Neutrophil (primary cell): ENCODE measurements around the gene CLNK.

Experiments used
- H3K27ac ChIP-seq: fragments of 200-600 bp; sonication (generic); 2 replicates; pipeline ENCODE4 v1.5.1; 2016; ENCODE audit warnings: mild to moderate bottlenecking, moderate library complexity
- H3K27me3 ChIP-seq: fragments of 200-600 bp; sonication (generic); 2 replicates; pipeline ENCODE4 v1.6.0; 2016; ENCODE audit warnings: mild to moderate bottlenecking
- H3K36me3 ChIP-seq: fragments of 200-600 bp; sonication (generic); 2 replicates; pipeline ENCODE4 v1.5.1; 2017
- H3K4me1 ChIP-seq, 2 experiments: fragments of 200-600 bp in 1 of 2; sonication (generic) in 1 of 2; 1 replicate in 1 of 2; 2 replicates in 1 of 2; pipeline versions ENCODE4 v1.5.1 to v1.6.1; 2013 to 2016; ENCODE audit warnings: low read depth in 1 of 2, low read length in 1 of 2, mild to moderate bottlenecking in 1 of 2, moderate library complexity in 1 of 2; ENCODE audit not compliant: control insufficient read depth in 1 of 2, insufficient read depth in 1 of 2
- H3K4me3 ChIP-seq, 2 experiments: fragments of 200-600 bp in 1 of 2; sonication (generic) in 1 of 2; 1 replicate in 1 of 2; 2 replicates in 1 of 2; pipeline ENCODE4 v1.5.1; 2013 to 2016; ENCODE audit warnings: low read depth in 1 of 2, low read length in 1 of 2, mild to moderate bottlenecking in 1 of 2, moderate library complexity in 1 of 2
- H3K9me3 ChIP-seq: fragments of 200-600 bp; sonication (generic); 2 replicates; pipeline ENCODE4 v1.5.1; 2016
- TF ChIP-seq, protein P1 (sequence below): fragments of 200-600 bp; sonication (generic); IDR thresholded peaks from 2 replicates; pipeline ENCODE4 v1.5.1; 2016; ENCODE audit warnings: antibody characterized with exemption

CLNK gene

DNA sequence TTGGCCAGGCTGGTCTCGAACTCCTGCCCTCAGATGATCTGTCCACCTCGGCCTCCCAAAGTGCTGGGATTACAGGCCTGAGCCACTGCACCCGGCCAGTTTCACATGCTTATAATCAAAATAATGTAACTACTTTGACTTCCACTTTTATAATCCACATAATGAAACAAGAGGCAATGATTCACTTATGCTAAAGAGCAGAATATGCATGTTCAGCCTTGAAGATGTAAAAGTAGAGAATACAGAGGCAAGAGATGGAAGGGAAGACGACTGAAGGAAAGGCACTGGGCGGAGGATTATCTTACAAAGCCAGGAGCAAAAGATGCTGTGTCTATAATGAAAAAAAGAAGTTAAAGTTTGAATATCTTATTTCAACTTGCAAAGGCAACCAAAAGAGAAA lies 214.1 kb downstream of the CLNK start:
- H3K4me3 ChIP-seq, result no peak overlapping the region
- H3K36me3 ChIP-seq, result no peaks in the 10 kb centered on the region
- no peaks in the 10 kb centered on the region for H3K27me3 ChIP-seq
- TF ChIP-seq, protein P1, sequence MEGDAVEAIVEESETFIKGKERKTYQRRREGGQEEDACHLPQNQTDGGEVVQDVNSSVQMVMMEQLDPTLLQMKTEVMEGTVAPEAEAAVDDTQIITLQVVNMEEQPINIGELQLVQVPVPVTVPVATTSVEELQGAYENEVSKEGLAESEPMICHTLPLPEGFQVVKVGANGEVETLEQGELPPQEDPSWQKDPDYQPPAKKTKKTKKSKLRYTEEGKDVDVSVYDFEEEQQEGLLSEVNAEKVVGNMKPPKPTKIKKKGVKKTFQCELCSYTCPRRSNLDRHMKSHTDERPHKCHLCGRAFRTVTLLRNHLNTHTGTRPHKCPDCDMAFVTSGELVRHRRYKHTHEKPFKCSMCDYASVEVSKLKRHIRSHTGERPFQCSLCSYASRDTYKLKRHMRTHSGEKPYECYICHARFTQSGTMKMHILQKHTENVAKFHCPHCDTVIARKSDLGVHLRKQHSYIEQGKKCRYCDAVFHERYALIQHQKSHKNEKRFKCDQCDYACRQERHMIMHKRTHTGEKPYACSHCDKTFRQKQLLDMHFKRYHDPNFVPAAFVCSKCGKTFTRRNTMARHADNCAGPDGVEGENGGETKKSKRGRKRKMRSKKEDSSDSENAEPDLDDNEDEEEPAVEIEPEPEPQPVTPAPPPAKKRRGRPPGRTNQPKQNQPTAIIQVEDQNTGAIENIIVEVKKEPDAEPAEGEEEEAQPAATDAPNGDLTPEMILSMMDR, result no peak
- no peak overlapping the region for H3K27ac ChIP-seq
- no peaks in the 10 kb centered on the region for H3K9me3 ChIP-seq
- H3K4me1 ChIP-seq, result no peaks in the 10 kb centered on the region

GRCh38 chr4:10466161-10466560 lies 218.4 kb downstream of the CLNK start:
- Histone ChIP-seq H3K4me3 (no peak overlapping the region), H3K4me1 (peaks cover 6 to 7% of the 10 kb centered on the region in 2 experiments), H3K36me3 (no peaks in the 10 kb centered on the region), H3K27me3 (peaks cover 36% of the 10 kb centered on the region), H3K27ac (no peak overlapping the region), H3K9me3 (no peaks in the 10 kb centered on the region)
- TF ChIP-seq, protein P1, result no peak

DNA sequence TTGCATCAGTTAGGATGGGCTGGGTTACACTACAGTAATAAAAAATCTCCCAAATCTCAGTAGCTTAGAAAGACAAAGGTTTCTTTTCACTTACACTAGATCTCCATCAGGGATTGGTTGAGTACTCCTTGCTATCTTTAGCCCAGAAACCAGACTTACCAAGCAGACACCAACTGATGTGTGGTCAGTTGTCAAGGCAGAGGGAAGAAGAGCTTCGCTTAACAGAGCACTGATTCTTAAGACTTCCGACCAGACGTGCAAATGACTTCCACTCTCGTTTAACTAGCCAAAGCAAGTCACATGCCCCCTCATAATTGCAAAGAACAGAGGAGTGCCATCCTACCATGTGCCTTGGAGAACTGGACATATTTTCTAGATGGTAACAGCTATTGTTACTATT lies 221.7 kb downstream of the CLNK start:
- TF ChIP-seq, protein P1, result no peak
- no peak overlapping the region for H3K4me3 ChIP-seq
- no peak overlapping the region for H3K27ac ChIP-seq
- no peaks in the 10 kb centered on the region for H3K36me3 ChIP-seq
- peaks cover 69% of the 10 kb centered on the region for H3K27me3 ChIP-seq
- peaks cover 10 to 11% of the 10 kb centered on the region in 2 experiments for H3K4me1 ChIP-seq
- no peaks in the 10 kb centered on the region for H3K9me3 ChIP-seq

DNA sequence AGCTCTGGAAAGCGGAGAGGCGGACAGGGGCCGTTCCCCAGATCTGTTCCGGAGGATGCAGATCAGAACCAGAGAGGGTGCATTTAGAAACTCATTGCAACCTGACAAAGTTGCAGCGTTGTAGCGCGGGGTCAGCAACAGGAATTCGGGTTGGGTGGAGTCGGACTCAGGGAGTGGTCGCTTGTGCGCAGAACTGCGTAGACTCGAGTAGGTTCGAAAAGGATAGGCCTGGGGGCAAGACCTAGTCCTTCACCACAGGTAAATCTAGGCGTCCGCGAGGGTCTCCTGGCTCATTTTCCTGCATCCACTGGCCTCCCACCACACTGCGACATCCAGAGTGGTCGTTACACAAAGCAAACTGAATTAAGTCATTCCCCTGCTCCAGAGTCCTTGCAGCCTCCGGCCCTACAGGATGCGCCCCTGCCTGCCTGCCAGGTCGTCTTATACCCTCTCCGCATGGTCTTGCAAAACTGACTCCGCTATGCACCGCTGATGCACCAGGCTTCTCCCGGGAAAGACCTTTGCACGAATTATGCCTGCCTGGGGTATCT lies 222.6 kb downstream of the CLNK start:
- Histone ChIP-seq H3K9me3 (no peaks in the 10 kb centered on the region), H3K27ac (no peak overlapping the region), H3K27me3 (peaks cover 75% of the 10 kb centered on the region), H3K4me3 (peak overlapping the region; percentile 33 to 63), H3K4me1 (peaks cover 16% of the 10 kb centered on the region in 2 experiments), H3K36me3 (no peaks in the 10 kb centered on the region)
- TF ChIP-seq, protein P1, result no peak

- Histone ChIP-seq H3K27ac (no peak overlapping the region), H3K4me1 (peaks cover 18 to 20% of the 10 kb centered on the region in 2 experiments), H3K9me3 (no peaks in the 10 kb centered on the region), H3K27me3 (peaks cover 78% of the 10 kb centered on the region), H3K36me3 (no peaks in the 10 kb centered on the region), H3K4me3 (peak overlapping the region; percentile 33 to 63)
- TF ChIP-seq, protein P1, result peak; percentile 99
Measured at GRCh38 chr4:10461091-10461849, 223.3 kb downstream of the CLNK start.
